RCC 7860 (cell line): ENCODE data around the gene NECTIN4.

Source experiments
- DNase-seq: peaks from one replicate; pipeline ENCODE4 v3.0.0-alpha.2; 2015; ENCODE audit warnings: low spot score
- FAIRE-seq: peaks from 2 replicates; lab custom pipeline; 2012; peaks lifted over from hg19 to GRCh38; lab: Jason Lieb, UNC

NECTIN4 gene

DNA sequence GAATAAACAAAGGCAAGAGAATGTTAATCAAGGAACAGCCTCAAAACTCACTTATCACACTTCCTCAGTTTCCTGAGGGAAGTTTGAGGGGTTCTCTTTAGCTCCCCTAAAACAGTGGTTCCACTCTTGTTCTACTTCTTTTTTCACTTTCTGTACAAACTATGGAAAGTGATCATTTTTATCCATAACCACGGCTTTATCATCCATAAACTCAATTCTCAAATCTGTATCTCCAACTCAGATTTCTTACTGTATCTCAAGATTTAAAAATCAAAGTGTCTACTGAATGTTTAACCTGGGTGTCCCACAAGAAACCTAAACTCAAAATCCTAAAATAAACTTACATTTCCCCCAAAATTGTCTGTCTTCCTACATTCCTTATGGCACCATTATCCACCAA lies 24.6 kb upstream of the NECTIN4 start:
- FAIRE-seq (no peak), DNase-seq (no peak)

DNA sequence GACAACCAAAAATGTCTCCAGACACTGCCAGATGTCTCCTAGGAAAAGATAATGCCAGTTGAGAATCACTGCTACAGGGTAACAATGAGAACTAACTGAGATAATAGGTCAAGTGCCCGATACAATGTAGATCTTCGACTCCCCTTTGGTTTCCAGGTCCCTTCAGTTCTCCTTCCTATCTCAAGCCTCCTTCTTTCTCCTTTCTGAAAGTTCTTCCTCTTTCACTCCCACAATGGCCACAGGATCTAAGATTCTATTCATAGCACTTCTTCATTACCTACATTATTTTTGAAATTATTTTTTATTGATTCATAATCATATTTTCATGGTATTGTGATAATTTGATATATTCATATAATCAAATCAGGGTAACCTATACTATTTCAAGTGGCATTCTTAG lies 22.2 kb upstream of the NECTIN4 start:
- DNase-seq (no peak), FAIRE-seq (no peak)

GRCh38 chr1:161111117-161111516 lies 21.8 kb upstream of the NECTIN4 start:
- FAIRE-seq: no peak
- no peak for DNase-seq

- FAIRE-seq (no peak), DNase-seq (no peak)
These were observed 17.1 kb upstream of the NECTIN4 start for GRCh38 chr1:161106431-161106830.

GRCh38 chr1:161100556-161100955 lies 11.2 kb upstream of the NECTIN4 start:
- no peak for DNase-seq
- FAIRE-seq: no peak

GRCh38 chr1:161099090-161099802 lies 9.9 kb upstream of the NECTIN4 start:
- FAIRE-seq: no peak
- no peak for DNase-seq

DNA sequence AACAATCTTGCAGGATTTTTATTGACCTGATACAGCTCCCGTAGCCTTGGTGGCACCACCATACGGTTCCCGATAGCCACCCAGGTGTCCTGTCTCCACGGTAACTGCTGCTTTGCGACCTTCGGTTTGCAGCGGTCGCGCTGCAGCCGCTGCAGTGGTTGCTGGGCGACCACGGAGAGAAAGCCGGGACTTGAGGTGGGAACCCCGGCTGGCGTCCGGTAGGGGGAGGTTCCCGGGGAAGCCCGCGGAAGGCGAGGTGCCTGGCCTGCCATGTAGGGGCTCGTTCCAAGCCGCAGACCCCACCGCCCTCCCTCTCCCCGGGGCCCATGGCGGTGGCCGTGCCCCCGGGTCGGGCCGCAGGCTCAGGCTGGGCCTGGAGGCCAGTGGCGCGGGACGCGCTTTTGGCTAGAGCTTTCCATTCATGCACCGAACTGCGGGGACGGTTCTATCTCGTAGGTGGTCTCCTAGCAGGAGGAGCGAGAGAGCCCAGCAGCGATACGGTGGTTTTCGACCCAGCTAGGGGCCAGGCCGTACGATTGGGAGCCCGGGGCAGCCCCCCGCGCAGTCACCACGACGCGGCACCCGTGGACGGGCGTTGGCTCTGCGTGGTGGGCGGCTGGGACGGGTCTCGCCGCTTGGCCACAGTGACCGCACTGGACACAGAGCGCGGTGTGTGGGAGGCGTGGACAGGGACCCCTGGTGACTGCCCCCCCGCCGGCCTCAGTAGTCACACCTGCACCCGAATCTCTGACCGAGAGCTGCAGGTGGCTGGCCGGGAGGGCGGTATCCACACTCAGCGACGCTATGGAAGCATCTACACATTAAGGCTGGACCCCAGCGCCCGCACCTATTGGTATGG lies 9.1 kb upstream of the NECTIN4 start, which contains the start of gene KLHDC9:
TSS of gene KLHDC9 (plus strand) at position 152 of the 859 bp plus-strand sequence. CDS start at position 327, 175 bp downstream.
- DNase-seq (peak; percentile 66), FAIRE-seq (no peak)

DNA sequence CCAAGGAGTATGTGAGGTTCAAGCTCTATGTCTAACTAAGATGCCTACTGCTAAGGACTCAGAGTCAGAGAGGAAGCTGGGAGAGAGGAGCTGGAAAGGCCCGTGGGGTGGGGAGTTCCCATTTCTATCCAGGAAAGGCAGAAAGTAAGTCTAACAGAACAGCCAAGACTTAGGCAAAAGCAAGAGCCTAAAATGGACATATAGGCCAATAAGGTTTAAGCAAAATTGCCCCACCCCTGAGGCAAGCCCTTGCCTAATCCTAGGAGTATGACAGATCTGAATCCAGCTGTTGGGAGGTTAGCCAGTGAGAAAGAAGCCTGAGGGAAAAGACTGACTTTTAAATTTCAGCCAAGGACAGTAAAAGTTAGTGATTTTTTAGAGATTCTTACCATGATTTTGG lies 7.2 kb upstream of the NECTIN4 start:
- no peak for FAIRE-seq
- no peak for DNase-seq

DNA sequence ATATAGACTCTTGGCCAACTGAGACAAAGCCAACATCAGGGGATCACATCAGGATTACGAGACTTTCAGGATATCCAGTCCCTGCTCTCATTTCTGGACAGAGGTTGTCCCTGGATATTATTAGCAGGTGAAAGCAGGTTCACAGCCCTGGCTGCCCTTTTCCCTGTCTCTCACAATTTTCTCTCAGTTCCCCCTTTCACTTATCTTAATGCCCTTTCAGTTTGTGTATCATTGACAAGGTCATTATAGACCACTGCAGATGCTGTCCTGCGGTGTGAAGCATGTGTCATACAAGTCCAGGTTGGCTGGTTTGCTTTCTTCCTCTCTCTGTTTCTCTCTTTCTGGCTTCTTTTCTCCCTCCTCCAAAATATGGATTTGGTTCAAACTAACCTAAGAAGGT lies 6.7 kb upstream of the NECTIN4 start:
- FAIRE-seq (no peak), DNase-seq (no peak)

- FAIRE-seq (no peak), DNase-seq (no peak)
These were observed 5.9 kb upstream of the NECTIN4 start for GRCh38 chr1:161095230-161095629.

DNA sequence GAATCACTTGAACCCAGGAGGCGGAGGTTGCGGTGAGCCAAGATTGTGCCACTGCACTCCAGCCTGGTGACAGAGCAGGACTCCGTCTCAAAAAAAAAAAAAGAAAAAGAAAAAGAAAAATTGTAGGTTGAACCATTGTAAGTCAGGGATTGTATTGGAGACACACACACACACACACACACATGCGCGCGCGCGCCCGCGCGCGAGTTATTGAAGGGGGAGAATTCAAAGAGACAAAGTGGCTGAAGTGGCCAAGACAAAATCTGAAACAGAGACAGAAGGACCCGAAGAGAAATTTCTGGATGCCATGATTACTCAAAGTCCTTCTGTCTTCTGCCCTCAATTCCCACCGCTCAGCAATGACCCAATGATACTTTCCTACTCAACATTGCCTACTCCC lies 5.1 kb upstream of the NECTIN4 start:
- DNase-seq (no peak), FAIRE-seq (no peak)

DNA sequence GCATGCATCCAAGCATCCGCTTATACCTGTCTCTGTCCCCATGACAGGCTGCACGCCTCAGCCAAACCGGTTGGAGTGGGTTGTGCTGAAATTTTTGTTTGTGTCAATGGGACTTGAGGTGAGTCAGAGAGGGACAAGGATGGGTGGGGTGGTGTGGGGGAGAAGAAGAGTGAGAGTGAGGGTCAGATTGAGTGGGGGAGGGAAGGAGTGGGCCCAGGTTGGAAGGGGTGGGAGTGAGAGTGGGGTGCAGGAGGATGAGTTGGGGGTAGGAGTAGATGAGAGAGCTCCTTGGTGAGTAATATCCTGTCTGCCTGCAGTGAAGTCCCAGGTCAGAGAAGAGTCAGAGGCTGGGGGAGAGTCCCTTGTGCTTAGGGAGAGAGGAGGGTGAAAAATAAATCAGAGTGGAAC lies 3.3 kb upstream of the NECTIN4 start:
- peak; percentile 57 for DNase-seq
- no peak for FAIRE-seq

GRCh38 chr1:161091796-161092507 lies 2.6 kb upstream of the NECTIN4 start:
- no peak for DNase-seq
- FAIRE-seq: no peak

DNA sequence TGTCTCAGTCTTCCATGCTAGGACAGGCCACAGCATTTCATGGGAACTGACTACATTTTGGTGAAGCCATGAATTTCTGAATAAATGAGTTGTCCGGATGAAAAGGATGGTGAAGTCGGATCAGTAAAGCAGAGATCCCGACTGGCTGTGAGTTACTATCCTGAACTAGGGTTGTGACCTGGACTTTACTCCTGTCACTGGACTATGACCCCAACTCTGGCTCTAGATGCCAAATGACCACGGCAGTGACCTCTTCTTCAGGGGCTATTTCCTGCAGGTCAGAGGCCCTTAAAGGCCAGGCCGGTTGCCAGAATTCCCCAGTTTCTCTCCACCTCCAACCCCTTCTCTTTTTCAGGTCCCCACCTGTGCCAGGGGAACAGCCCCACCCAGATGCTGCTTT lies 1.7 kb upstream of the NECTIN4 start:
- DNase-seq (no peak), FAIRE-seq (no peak)

DNA sequence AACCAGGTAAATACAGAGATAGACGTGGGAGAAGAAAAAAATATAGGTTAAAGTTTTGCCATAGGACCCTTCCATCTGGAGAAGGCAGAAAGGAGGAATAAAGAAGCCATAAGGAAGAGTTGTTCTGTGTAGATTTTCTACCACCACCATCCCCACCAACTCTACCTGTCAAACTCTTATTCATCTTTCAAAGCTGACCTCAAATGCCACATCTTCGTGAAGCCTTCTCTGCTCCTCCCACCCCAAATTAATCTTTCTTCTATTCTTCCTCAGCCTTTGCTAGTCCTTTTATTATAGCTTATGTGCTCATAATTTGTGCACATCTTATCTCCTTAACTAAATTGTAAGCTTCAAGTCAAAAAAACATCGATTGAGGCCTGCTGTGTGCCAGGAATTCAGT lies 1.3 kb upstream of the NECTIN4 start:
- DNase-seq (no peak), FAIRE-seq (no peak)

DNA sequence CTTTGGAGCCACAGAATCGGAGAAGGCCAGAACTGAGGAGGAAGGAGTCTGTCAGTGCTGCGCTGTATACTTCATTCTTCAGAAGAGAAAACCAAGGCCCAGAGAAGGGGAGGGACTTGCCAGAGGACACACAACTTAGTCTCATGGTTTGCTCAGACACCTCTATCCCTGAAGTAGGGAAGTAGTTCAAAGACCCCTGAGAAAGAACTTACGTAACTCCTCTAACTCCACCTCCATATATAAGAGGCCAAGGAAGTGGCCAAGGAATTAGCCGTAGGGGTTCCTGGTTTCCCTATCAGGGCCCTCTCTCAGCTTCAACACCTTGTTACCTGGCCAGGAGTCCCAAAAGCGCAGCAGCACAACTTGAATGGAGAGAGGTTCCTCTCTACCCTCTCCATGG lies 580 bp upstream of the NECTIN4 start:
- no peak for FAIRE-seq
- no peak for DNase-seq

GRCh38 chr1:161088587-161089110 lies 709 bp downstream of the NECTIN4 start:
- no peak for FAIRE-seq
- DNase-seq: peak; percentile 25

DNA sequence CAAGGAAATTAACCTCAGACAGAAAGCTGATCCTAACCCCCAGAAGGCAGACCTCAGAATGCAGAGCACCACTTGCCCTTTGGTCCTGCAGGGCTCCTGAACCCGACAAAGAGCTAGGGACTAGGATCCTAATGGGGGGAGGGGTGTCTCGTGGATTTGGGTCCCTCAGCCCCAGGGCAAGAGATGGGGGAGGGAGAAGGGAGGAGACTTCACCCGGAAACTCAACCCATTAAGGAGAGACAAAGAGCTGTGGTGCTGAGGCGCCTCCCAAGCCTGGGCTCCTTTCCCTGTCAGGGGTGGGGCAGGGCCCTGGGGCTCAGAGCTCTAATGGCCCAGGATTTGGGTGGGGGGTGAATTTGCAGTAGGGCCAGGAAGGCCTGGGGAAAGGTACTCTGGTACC lies 2.9 kb downstream of the NECTIN4 start:
- no peak for DNase-seq
- FAIRE-seq: no peak

GRCh38 chr1:161085165-161085564 lies 4.2 kb downstream of the NECTIN4 start:
- FAIRE-seq: no peak
- DNase-seq: no peak

- no peak for FAIRE-seq
These were observed 4.8 kb downstream of the NECTIN4 start for GRCh38 chr1:161084597-161084988.

More at GRCh38 chr1:161084597-161084988, 4.8 kb downstream of the NECTIN4 start:
- no peak for DNase-seq
